IMR-90 (cell line): ENCODE measurements around the gene ITGA1. TPM values are rescaled to one million over a fixed set of nuclear protein-coding genes. Genes with fewer than 3 reads are reported as not detected.

ENCODE experiments used
- ATAC-seq: fragments of 200-7000 bp; cut with Tn5 transposase; 2 replicates; pipeline ENCODE4 v1.9.1; 2020; ENCODE audit warnings: low read depth, mild to moderate bottlenecking, moderate library complexity
- BruUV-seq: library from RNA; stranded (reverse); fragments of 400-500 nt; replicated peaks from 2 replicates; lab custom pipeline; 2021; lab: Mats Ljungman, UMichigan
- CTCF ChIA-PET: fragments of 300-600 bp; formaldehyde crosslinking; extraction: SDS; loops from one replicate; lab custom pipeline; 2021; ENCODE audit warnings: antibody characterized with exemption; lab: Yijun Ruan, JAX
- POLR2A ChIA-PET: fragments of 300-600 bp; sonication (Branson Sonifier 250); formaldehyde crosslinking; loops from one replicate; lab custom pipeline; 2022; ENCODE audit warnings: antibody characterized with exemption; ENCODE audit not compliant: unreplicated experiment; lab: Charles Lee
- DNase-seq: peaks from one replicate; pipeline ENCODE4 v3.0.0; 2013
- H2AFZ ChIP-seq: replicated peaks from 2 replicates; pipeline ENCODE3; 2013; ENCODE audit warnings: low read length, mild to moderate bottlenecking; ENCODE audit not compliant: poor library complexity
- H2AK5ac ChIP-seq: 2 replicates; pipeline ENCODE4 v1.6.1; 2013; ENCODE audit warnings: low read depth, low read length, inconsistent platforms
- H2AK9ac ChIP-seq: replicated peaks from 2 replicates; pipeline ENCODE3; 2013; ENCODE audit warnings: mild to moderate bottlenecking, low read depth, low read length, moderate library complexity; ENCODE audit not compliant: poor library complexity
- H2BK120ac ChIP-seq: 2 replicates; pipeline ENCODE4 v1.6.1; 2013; ENCODE audit warnings: low read depth, low read length, inconsistent platforms
- H2BK15ac ChIP-seq: 3 replicates; pipeline ENCODE4 v1.6.1; 2013; ENCODE audit warnings: low read depth, low read length, inconsistent platforms
- H2BK20ac ChIP-seq: 2 replicates; pipeline ENCODE4 v1.6.1; 2013; ENCODE audit warnings: low read depth, mild to moderate bottlenecking, inconsistent platforms, low read length, moderate library complexity
- H2BK5ac ChIP-seq: 2 replicates; pipeline ENCODE4 v1.6.1; 2013; ENCODE audit warnings: mild to moderate bottlenecking, low read depth, low read length, inconsistent platforms; ENCODE audit not compliant: poor library complexity, severe bottlenecking
- H3K14ac ChIP-seq: replicated peaks from 2 replicates; pipeline ENCODE4 v1.6.1; 2013; ENCODE audit warnings: low read depth, low read length, inconsistent platforms
- H3K18ac ChIP-seq: 2 replicates; pipeline ENCODE4 v1.6.1; 2013; ENCODE audit warnings: low read depth, low read length, control low read depth
- H3K23ac ChIP-seq: 2 replicates; pipeline ENCODE4 v1.6.1; 2013; ENCODE audit warnings: low read depth, low read length, inconsistent platforms
- H3K27ac ChIP-seq: 2 replicates; pipeline ENCODE4 v1.5.1; 2013; ENCODE audit warnings: mild to moderate bottlenecking, control low read depth, low read length; ENCODE audit not compliant: insufficient read depth
- H3K27me3 ChIP-seq: 2 replicates; pipeline ENCODE4 v1.6.1; 2013; ENCODE audit warnings: low read length; ENCODE audit not compliant: control insufficient read depth, insufficient read depth
- H3K36me3 ChIP-seq: 2 replicates; pipeline ENCODE4 v1.6.1; 2013; ENCODE audit warnings: low read length, mixed read lengths; ENCODE audit not compliant: control insufficient read depth, insufficient read depth
- H3K4ac ChIP-seq: 2 replicates; pipeline ENCODE4 v1.6.1; 2013; ENCODE audit warnings: low read depth, low read length, inconsistent platforms
- H3K4me1 ChIP-seq: 2 replicates; pipeline ENCODE4 v1.6.1; 2013; ENCODE audit warnings: low read length, mixed read lengths; ENCODE audit not compliant: control insufficient read depth, insufficient read depth
- H3K4me2 ChIP-seq: 2 replicates; pipeline ENCODE4 v1.6.1; 2013; ENCODE audit warnings: low read depth, mild to moderate bottlenecking, control low read depth, low read length, moderate library complexity
- H3K4me3 ChIP-seq: 2 replicates; pipeline ENCODE4 v1.5.1; 2013; ENCODE audit warnings: low read depth, mild to moderate bottlenecking, control low read depth, low read length, moderate library complexity; ENCODE audit not compliant: insufficient read depth
- H3K56ac ChIP-seq: 2 replicates; pipeline ENCODE4 v1.6.1; 2013; ENCODE audit warnings: low read length, inconsistent platforms; ENCODE audit not compliant: insufficient read depth; ENCODE audit errors: extremely low read depth
- H3K79me1 ChIP-seq, 2 experiments: 2 replicates each; pipeline ENCODE4 v1.6.1; 2013; ENCODE audit warnings: low read length in 2 of 2, inconsistent platforms in 1 of 2, low read depth in 1 of 2
- H3K9ac ChIP-seq: 2 replicates; pipeline ENCODE4 v1.6.1; 2013; ENCODE audit warnings: low read depth, low read length, control low read depth
- H3K9me1 ChIP-seq: 2 replicates; pipeline ENCODE4 v1.6.1; 2013; ENCODE audit warnings: low read length, inconsistent platforms; ENCODE audit not compliant: insufficient read depth
- H3K9me3 ChIP-seq: 2 replicates; pipeline ENCODE4 v1.6.1; 2013; ENCODE audit warnings: low read length; ENCODE audit not compliant: control insufficient read depth, insufficient read depth
- H4K20me1 ChIP-seq: 2 replicates; pipeline ENCODE4 v1.6.1; 2013; ENCODE audit warnings: low read length, inconsistent platforms; ENCODE audit not compliant: insufficient read depth
- H4K5ac ChIP-seq: 2 replicates; pipeline ENCODE4 v1.6.1; 2013; ENCODE audit warnings: mild to moderate bottlenecking, low read depth, low read length, control low read depth
- H4K8ac ChIP-seq, 2 experiments: 2 replicates each; pipeline ENCODE4 v1.6.1; 2013; ENCODE audit warnings: low read depth in 2 of 2, low read length in 2 of 2, control low read depth in 1 of 2, inconsistent platforms in 1 of 2
- H4K91ac ChIP-seq: 2 replicates; pipeline ENCODE4 v1.6.1; 2013; ENCODE audit warnings: low read depth, low read length, inconsistent platforms; ENCODE audit not compliant: insufficient read depth
- BHLHE40 ChIP-seq: fragments of 150-350 bp; IDR thresholded peaks from 2 replicates; pipeline ENCODE4 v1.6.1; 2016; ENCODE audit warnings: mild to moderate bottlenecking, low read depth, low read length
- WGBS, 2 experiments: methylation state at CpG; one replicate each; pipeline versions ENCODE4 v1.1.5 to v1.1.7; 2013; ENCODE audit warnings: missing lambda C conversion rate in 2 of 2; ENCODE audit not compliant: insufficient read length in 1 of 2; ENCODE audit errors: extremely low coverage in 2 of 2; 5-methylcytosine and 5-hydroxymethylcytosine counted together
- dilution Hi-C: fragments of 300-500 bp; cut with HindIII; formaldehyde crosslinking; loops from one replicate; pipeline ENCODE4 v1.14.3; 2018; ENCODE audit warnings: low sequenced_read_pairs; ENCODE audit not compliant: unreplicated experiment
- in situ Hi-C: fragments of 300-500 bp; cut with MboI; formaldehyde crosslinking; loops from 3 replicates; pipeline ENCODE4 v1.14.3; 2019; ENCODE audit warnings: low sequenced_read_pairs, inconsistent platforms, mixed read lengths
- intact Hi-C: fragments of 100-400 bp; cut with micrococcal nuclease; formaldehyde crosslinking; loops from 2 replicates; pipeline ENCODE4 v1.10.0; 2022
- polyA plus RNA-seq, 3 experiments: library from polyadenylated mRNA; depleted of rRNA; stranded (reverse); fragments of >200 nt; gene quantifications; 2 replicates each; pipeline ENCODE4 v1.2.3, GENCODE V29; 2012; ENCODE audit warnings: low replicate concordance in 1 of 3
- total RNA-seq: library from RNA; depleted of rRNA; stranded (reverse); fragments of >200 nt; gene quantifications from 2 replicates; pipeline ENCODE4 v1.2.3, GENCODE V29; 2012

The ITGA1 gene
- total and polyA plus RNA-seq, 2 of the 4 experiments (the other 2 are of a cell fraction), result 22.3 to 95.2 TPM

GRCh38 chr5:52947208-52947607, 159.5 kb downstream of the ITGA1 start:
- Histone ChIP-seq H4K5ac (no peak overlapping the region), H3K18ac (no peak overlapping the region), H2BK120ac (no peak overlapping the region), H3K9me1 (peaks cover 10% of the 10 kb centered on the region), H4K91ac (no peak overlapping the region), H2BK20ac (no peak overlapping the region), H2AK9ac (no peak overlapping the region), H3K9ac (no peak overlapping the region), H3K23ac (no peak overlapping the region), H4K8ac (no peak overlapping the region), H3K36me3 (peaks cover 11% of the 10 kb centered on the region), H2BK5ac (peak overlapping the region; percentile 44), H3K79me1 (peaks cover 17% of the 10 kb centered on the region in 2 experiments; a peak in 2 of 4 replicates), H3K4me3 (no peak overlapping the region), H3K4me2 (no peak overlapping the region), H3K14ac (no peak overlapping the region), H3K27ac (no peak overlapping the region), H3K4ac (no peak overlapping the region), H2AFZ (no peak overlapping the region), H3K27me3 (no peaks in the 10 kb centered on the region), H4K20me1 (peaks cover 6% of the 10 kb centered on the region; the same call in 1 of the 2 replicates), H3K9me3 (no peaks in the 10 kb centered on the region), H3K56ac (no peak overlapping the region), H3K4me1 (peaks cover 7% of the 10 kb centered on the region), H2BK15ac (no peak overlapping the region), H2AK5ac (no peak overlapping the region)
- POLR2A ChIA-PET, result interaction anchor here (0.5 kb wide), 1 partner anchor 53 kb away, joined by 12 read pairs; no protein-coding TSS in a partner anchor
- ATAC-seq, result peak; percentile 53
- peak; percentile 56 for DNase-seq
- TF ChIP-seq BHLHE40, result no peak
- intact Hi-C loops (loop anchor here (5.0 to 10.0 kb wide), 2 partner anchors 300 to 1288 kb away; no protein-coding TSS in a partner anchor), dilution Hi-C loops (no loop called here), in situ Hi-C loops (loop anchor here (5.0 kb wide), 1 partner anchor 150 kb away; no protein-coding TSS in a partner anchor)
- CTCF ChIA-PET, result interaction anchor here (0.7 to 3.1 kb wide), 4 partner anchors 15 to 149 kb away, joined by 3 to 20 read pairs (median 4); no protein-coding TSS in a partner anchor
- WGBS, 2 experiments, result no CpG with 5 or more reads among the region's 4 CpGs
- BruUV-seq, result no TSS peak
